Hepatocyte (in vitro differentiated cells): ENCODE measurements around the gene AGAP2.

Experiments used
- EZH2phosphoT487 ChIP-seq: fragments of 200-600 bp; sonication (generic); IDR thresholded peaks from one replicate; pipeline ENCODE4 v1.6.1; 2018; ENCODE audit warnings: antibody characterized with exemption, mild to moderate bottlenecking, low read depth, moderate library complexity; ENCODE audit not compliant: unreplicated experiment, severe bottlenecking
- TF ChIP-seq, protein P1 (sequence below): fragments of 200-600 bp; sonication (generic); IDR thresholded peaks from 2 replicates; pipeline ENCODE4 v1.5.1; 2016; ENCODE audit warnings: antibody characterized with exemption, mild to moderate bottlenecking; ENCODE audit not compliant: poor library complexity

DNA sequence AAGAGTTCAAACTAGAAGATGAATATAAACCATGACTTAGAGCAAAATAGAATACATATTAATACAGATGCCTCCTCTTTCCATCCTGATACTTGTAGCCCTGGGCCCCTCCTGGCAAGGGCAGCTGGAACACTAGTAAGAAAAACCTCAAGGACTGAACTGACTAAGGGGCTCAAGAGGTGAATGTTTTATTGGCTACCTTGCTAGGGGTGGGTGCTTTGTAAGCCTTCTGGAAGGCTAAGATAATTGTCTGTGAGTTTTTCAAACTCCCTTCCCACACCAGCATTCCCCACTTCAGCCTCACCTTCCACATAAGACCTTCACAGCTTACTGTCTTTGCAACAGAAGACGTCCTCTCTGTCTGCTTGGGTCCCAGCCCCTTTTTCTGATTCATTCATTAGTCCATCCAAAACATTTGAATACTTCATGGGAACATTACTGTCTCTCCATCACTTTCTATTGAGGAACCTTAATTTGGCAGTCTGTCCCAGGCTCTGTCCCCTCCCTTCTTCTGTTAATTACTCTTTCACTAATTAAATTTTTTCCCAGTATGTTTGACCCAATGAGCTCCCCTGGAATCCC is 15.3 kb upstream of the AGAP2 start:
- TF ChIP-seq, protein P1, sequence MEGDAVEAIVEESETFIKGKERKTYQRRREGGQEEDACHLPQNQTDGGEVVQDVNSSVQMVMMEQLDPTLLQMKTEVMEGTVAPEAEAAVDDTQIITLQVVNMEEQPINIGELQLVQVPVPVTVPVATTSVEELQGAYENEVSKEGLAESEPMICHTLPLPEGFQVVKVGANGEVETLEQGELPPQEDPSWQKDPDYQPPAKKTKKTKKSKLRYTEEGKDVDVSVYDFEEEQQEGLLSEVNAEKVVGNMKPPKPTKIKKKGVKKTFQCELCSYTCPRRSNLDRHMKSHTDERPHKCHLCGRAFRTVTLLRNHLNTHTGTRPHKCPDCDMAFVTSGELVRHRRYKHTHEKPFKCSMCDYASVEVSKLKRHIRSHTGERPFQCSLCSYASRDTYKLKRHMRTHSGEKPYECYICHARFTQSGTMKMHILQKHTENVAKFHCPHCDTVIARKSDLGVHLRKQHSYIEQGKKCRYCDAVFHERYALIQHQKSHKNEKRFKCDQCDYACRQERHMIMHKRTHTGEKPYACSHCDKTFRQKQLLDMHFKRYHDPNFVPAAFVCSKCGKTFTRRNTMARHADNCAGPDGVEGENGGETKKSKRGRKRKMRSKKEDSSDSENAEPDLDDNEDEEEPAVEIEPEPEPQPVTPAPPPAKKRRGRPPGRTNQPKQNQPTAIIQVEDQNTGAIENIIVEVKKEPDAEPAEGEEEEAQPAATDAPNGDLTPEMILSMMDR, result no peak
- TF ChIP-seq EZH2phosphoT487, result no peak
